Amygdala (tissue), 56 donors: ENCODE data around the gene SMC4.

Experiments
- DNase-seq, 56 donors: peaks; one replicate each; lab custom pipeline; 2025; lab: John Stamatoyannopoulos, UW

SMC4 gene

GRCh38 chr3:160473221-160473620, 73.8 kb downstream of the SMC4 start:
- DNase-seq = no peak

GRCh38 chr3:160473978-160474377, 74.5 kb downstream of the SMC4 start:
- DNase-seq = no peak

GRCh38 chr3:160474416-160474838, 75.0 kb downstream of the SMC4 start:
- DNase-seq = no peak

GRCh38 chr3:160475153-160475552, 75.7 kb downstream of the SMC4 start:
- no peak for DNase-seq

GRCh38 chr3:160475884-160476283, 76.4 kb downstream of the SMC4 start:
- DNase-seq = no peak

GRCh38 chr3:160477750-160478149, 78.3 kb downstream of the SMC4 start:
- no peak for DNase-seq

GRCh38 chr3:160478338-160478737, 78.9 kb downstream of the SMC4 start:
- no peak for DNase-seq

- no peak for DNase-seq
Measured at GRCh38 chr3:160479376-160479775, 79.9 kb downstream of the SMC4 start.

- no peak for DNase-seq
Measured at GRCh38 chr3:160480931-160481330, 81.5 kb downstream of the SMC4 start.

GRCh38 chr3:160481856-160482255, 82.4 kb downstream of the SMC4 start:
- DNase-seq = no peak

GRCh38 chr3:160482796-160483195, 83.3 kb downstream of the SMC4 start:
- no peak for DNase-seq
